Neural cell (in vitro differentiated cells): ENCODE results near the gene LMOD1.

ENCODE experiments used
- CTCF ChIP-seq: fragments of 450-650 bp; IDR thresholded peaks from 2 replicates; pipeline ENCODE4 v1.5.1; 2014; ENCODE audit warnings: antibody characterized with exemption, mild to moderate bottlenecking, moderate library complexity; ENCODE audit not compliant: poor library complexity, severe bottlenecking
- EP300 ChIP-seq: fragments of 450-650 bp; conservative IDR thresholded peaks from 2 replicates; pipeline ENCODE4 v1.6.1; 2014; ENCODE audit warnings: antibody characterized with exemption, mild to moderate bottlenecking, moderate library complexity; ENCODE audit not compliant: poor library complexity, severe bottlenecking
- EZH2 ChIP-seq: fragments of 200-600, 300-800 bp; shearing (Covaris generic), sonication (generic); IDR thresholded peaks from 2 replicates; pipeline ENCODE4 v1.6.1; 2014; ENCODE audit warnings: antibody characterized with exemption, low read length, borderline replicate concordance, mild to moderate bottlenecking; ENCODE audit not compliant: insufficient read depth, poor library complexity, severe bottlenecking
- MXI1 ChIP-seq: fragments of 450-650 bp; conservative IDR thresholded peaks from 2 replicates; pipeline ENCODE4 v1.6.1; 2014; ENCODE audit warnings: antibody characterized with exemption, mild to moderate bottlenecking; ENCODE audit not compliant: poor library complexity, severe bottlenecking
- POLR2AphosphoS5 ChIP-seq: IDR thresholded peaks from 2 replicates; pipeline ENCODE4 v1.6.1; 2012
- RAD21 ChIP-seq: fragments of 450-650 bp; conservative IDR thresholded peaks from 2 replicates; pipeline ENCODE4 v1.6.1; 2014; ENCODE audit warnings: antibody characterized with exemption, mild to moderate bottlenecking, moderate library complexity
- REST ChIP-seq: IDR thresholded peaks from 2 replicates; pipeline ENCODE4 v1.6.1; 2012; ENCODE audit warnings: borderline replicate concordance
- SMC3 ChIP-seq: fragments of 450-650 bp; conservative IDR thresholded peaks from 2 replicates; pipeline ENCODE4 v1.6.1; 2014; ENCODE audit warnings: antibody characterized with exemption, mild to moderate bottlenecking, moderate library complexity; ENCODE audit not compliant: poor library complexity
- TAF1 ChIP-seq: IDR thresholded peaks from 2 replicates; pipeline ENCODE4 v1.6.1; 2012; ENCODE audit warnings: low read depth

GRCh38 chr1:201949491-201949890, 3.1 kb upstream of the LMOD1 start:
- no peak for TF ChIP-seq CTCF
- TF ChIP-seq TAF1: no peak
- TF ChIP-seq POLR2AphosphoS5: no peak
- no peak for TF ChIP-seq MXI1
- no peak for TF ChIP-seq SMC3
- no peak for TF ChIP-seq EZH2
- TF ChIP-seq EP300: no peak
- no peak for TF ChIP-seq REST
- TF ChIP-seq RAD21: no peak
